A549 treated with CpdA at 1 μM for 4 hours (cell line): Measurements from ENCODE around the gene PAGE2B. TPM values are rescaled to one million over a fixed set of nuclear protein-coding genes. Genes with fewer than 3 reads are reported as not detected.

ENCODE experiments used
- total RNA-seq: library from RNA; stranded (reverse); fragments of 200-300 nt; extraction: Qiagen RNA extraction; gene quantifications from 5 replicates; pipeline ENCODE4 v1.2.3, GENCODE V29; 2022; ENCODE audit warnings: low read depth

PAGE2B gene, protein sequence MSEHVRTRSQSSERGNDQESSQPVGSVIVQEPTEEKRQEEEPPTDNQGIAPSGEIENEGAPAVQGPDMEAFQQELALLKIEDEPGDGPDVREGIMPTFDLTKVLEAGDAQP
- total RNA-seq, result not detected in 5 replicates

GRCh38 chrX:55074851-55075467, at the start of gene PAGE2B:
PAGE2B (plus strand) TSS chrX:55075030; CDS start chrX:55076042, 1,012 bp downstream.

DNA sequence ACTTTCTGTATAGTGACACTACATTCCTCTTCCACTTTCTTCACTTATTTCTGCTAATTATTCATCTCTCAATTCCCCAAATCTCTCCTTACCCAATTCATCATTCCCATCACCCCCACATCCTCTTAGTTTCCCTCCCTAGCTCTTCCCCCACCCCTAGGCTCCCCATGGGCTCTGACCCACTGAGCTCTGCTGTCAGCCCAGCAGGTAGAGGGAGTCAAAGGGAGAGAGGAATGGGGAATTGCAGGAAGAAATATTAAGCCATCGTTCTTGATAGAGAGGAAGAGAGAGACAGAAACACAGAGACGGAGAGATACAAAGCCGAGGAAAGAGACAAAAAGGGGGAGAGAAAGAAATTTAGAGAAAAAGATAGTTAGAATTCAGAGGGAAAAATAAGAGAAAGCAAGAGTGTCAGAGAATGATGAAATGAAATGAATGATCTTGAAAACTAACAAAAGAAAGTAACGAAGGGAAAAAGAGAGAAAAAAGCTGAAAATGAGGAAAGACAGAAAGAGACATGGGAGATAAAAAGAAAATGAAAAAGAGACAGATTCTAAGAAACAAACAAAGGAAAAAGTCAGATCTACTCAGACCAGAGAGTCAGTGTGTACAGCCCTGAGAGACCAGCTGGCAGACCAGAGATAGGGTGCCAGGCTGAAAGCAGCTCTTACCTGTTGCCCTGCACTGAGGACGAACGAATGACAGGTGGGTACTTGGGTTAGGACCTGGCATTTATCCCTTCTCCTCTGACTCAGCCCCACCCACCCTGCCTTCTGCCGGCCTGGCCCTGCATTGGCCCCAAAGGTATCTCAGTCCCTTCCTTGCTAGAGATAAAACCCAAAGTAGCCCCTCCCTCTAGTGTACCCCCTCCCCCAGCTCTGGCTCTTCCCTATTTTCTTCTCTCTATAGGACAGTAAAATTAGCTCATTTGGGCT, 44.3 kb upstream of the PAGE2B start, which contains the start of gene ALAS2:
ALAS2 (minus strand) TSS at position 707 of the 935 bp plus-strand sequence. CDS start 4,977 bp downstream, outside the sequence.

DNA sequence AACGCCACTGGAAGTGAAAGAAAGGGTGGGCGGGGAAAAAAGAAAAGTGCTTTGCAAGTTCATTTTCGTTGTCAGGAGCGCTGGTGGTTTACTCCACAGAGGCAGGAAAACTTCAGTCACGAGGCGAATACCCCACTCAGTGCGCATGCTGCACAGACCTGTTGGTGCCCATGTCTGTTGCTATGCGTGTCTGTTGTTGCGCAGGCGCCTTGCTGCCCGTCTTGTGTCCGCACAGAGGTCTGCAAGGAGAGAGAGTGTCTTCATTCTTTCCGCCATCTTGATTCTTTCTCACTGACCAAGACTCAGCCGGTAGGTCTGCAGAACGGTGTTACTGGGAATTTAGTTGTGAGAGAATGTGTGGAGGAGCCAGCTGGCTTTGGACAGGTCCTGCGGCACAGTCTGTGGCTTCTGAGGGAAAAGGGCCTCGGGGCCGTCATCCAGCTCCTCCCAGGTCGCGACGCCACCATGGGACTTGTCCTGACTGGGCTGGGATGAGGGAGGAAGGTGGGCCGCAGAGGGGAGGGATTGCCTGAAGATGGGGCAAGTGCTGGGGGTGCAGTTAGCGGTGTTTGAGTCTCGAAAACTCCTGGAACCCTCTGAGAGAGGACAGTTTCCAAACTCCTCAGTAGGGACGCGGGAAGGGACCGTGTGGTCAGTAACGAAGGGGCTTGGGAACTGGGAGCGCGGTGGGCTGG, 14.1 kb downstream of the PAGE2B start, which contains the start of gene PAGE2:
PAGE2 (plus strand) TSS at position 224 of the 695 bp plus-strand sequence. CDS start 1,003 bp downstream, outside the sequence.

Other genes with a start within 250 kb of the PAGE2B start
- 0.47 to 0.85 TPM (median 0.73 TPM) in 5 replicates for gene TRO, start 154.2 kb upstream of the PAGE2B start, total RNA-seq
- 0.09 to 0.13 TPM (median 0.13 TPM) in 3 of 5 replicates, not detected in the others for gene PFKFB1, start 80.8 kb upstream of the PAGE2B start, total RNA-seq
- 31.0 to 36.1 TPM (median 33.5 TPM) in 5 replicates for gene APEX2, start 74.7 kb upstream of the PAGE2B start, total RNA-seq
- gene ALAS2, start 44.1 kb upstream of the PAGE2B start, total RNA-seq, result not detected in 5 replicates
- not detected in 5 replicates for gene PAGE2, start 14.0 kb downstream of the PAGE2B start, total RNA-seq
- gene PAGE5, start 145.3 kb downstream of the PAGE2B start, total RNA-seq, result not detected in 5 replicates
- gene PAGE3, start 189.9 kb downstream of the PAGE2B start, total RNA-seq, result not detected in 5 replicates